Activated T-cell treated with anti-CD3 and anti-CD28 coated beads, Interleukin-2, amount 50 U/mL, for 1 hour (primary cell): Measurements from ENCODE around the gene CADPS2.
"Not testable (repeated sequence)": the region's sequence is repeated elsewhere in the genome, so short reads cannot be mapped to it uniquely, and the experiment has no call there.

Experiments
- DNase-seq: peaks from one replicate; pipeline ENCODE4 v3.0.0-alpha.2; 2020

Gene CADPS2

GRCh38 chr7:122304996-122305421 lies 581.3 kb downstream of the CADPS2 start:
- DNase-seq: no peak

DNA sequence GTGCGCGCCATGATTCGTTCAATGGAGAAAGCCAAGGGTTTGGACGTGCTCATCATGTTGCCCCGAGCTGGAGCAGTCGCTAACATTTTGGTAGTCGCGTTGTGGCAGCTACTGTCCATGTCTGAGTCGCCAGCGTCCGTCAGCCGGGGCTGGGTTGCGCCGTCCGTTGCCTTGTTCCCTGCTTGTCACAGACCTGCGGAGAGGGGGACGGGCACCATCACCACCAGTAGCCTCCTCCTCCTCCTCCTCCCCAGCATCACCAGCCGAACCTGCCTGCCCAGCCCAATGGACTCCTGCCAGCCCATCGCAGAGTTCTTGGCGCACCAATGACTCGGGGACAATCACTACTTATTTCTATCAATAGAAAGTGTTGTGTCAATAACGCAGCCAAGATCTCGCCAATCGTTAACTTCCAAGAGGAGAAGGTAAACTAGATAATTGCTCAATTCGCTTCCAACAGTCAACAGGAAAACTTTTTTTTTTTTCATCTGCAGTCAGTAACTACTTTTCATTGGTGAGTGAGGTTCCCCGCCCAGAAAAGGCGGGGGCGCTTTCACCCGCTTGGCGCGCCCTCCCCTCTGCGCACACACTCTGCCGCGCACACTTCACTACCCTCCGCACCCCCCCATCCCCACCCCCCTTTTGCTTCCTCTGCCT lies 581.8 kb downstream of the CADPS2 start, which contains the start of gene FEZF1:
Gene FEZF1 (minus strand): TSS at position 432 of the 657 bp plus-strand sequence. CDS start 313 bp downstream, at position 119.
- DNase-seq: no peak

- no peak for DNase-seq
These were observed 582.5 kb downstream of the CADPS2 start for GRCh38 chr7:122303531-122304318.

DNA sequence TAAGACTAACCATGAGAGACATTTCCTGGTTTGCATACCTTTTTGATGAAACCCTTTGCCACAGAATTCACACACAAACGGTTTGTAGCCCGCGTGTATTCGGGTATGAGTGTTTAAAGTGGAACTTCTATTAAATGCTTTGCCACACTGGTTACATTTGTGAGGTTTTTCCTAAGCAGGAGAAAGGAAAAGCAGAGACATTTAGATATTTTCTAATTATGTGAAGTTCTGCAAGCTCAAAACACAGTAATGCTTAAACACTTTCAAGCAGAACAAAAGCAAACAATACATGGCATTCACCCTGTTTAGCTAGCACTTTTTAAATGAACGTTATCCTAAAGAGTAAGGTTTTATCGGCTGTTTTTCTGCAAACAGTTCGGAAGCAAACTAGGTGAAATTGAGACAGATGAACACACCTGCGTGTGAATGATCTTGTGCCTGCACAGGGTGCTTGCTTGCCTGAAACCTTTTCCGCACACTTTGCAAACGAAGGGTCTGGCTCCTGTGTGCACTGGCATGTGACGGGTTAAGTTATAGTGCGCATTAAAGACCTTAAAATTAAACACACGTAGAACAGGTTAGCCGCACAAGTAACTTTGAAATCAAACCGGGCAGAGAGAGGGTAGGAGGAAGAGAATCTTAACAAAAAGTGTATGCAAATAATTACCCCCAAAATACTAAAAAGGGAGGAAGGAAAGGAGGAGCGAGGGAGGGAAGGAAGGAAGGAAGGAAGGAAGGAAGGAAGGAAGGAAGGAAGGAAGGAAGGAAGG lies 583.3 kb downstream of the CADPS2 start:
- DNase-seq: no peak

DNA sequence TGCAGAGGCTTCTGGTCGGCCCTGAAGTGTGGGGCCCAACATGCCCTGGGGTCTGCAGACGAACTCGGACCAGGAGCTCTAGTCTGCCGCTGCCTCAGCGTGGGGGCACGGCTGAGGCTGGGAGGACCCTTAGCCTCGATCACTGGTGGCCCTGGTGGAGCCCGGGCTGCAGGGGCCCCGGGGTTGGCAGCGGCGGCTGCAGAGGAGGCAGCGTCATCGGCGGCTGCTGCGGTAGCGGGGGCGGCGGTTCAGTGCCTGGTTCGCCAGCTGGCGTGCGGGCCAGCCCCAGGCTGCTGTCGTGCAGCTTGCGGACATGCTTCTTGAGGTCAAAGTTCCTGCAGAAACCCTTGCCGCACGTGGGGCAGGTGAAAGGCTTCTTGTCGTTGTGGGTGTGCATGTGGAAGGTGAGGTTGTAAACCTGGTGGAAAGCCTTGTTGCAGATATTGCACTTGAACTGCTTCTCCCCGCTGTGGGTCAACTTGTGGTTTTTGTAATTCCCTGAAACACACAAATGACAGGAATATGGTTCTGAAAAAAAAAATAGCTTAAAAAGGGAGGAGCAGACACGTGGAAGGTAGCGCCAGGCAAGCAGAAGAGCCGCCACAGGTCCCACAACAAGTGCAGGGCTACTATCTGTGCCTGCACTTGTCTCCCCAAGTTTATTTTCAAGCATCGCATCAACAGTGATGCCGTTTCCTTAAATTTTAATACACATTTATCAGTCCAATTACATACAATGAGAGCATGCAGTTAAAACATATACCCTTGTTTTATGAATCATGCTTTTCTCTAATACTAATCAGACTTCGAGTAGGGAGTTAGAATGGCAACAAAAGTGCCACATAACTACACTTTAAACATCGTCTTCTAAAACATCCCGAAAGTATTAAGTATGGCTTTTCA lies 584.2 kb downstream of the CADPS2 start:
- DNase-seq: no peak

DNA sequence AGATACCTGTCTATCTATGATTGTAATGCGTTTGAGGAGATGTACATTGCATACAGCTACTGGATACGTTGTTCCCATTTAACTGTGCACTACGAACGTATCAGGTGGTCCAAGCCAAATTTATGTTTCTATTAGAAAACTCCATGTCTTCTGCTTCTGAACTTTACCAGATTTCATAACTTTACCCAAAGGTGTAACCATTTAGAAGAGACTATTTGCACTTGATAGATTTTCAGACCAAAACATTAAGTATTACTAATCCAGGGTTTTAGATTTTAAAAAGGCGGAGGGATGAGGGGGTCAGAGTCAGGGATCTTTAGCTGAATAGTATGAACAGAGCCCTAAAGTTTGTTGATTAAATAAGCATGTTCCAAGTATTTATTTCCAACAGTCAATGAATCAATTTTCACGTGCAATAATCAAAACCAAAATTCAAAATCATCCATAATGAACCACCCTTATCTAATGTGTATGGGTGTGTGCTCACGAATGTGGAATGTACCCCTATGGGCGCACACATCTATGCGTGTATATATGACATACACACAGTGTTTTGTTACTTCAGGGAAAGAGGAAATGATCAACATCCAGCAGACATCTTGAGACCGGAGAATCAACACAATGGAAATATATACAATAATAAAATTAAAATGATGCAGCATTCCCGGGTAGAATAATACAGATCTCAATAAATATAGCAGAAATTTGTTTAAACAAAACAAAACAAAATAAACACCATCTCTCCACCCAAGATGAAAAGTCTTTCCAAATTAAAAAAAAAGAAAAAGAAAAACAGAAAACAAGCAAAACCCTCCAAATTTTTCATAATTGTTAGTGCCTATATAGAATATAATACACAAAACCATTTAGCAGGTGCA lies 585.1 kb downstream of the CADPS2 start:
- no peak for DNase-seq

GRCh38 chr7:122300211-122300932 lies 585.9 kb downstream of the CADPS2 start:
- no peak for DNase-seq

- DNase-seq: no peak
These were observed 586.5 kb downstream of the CADPS2 start for GRCh38 chr7:122299624-122300210.

DNA sequence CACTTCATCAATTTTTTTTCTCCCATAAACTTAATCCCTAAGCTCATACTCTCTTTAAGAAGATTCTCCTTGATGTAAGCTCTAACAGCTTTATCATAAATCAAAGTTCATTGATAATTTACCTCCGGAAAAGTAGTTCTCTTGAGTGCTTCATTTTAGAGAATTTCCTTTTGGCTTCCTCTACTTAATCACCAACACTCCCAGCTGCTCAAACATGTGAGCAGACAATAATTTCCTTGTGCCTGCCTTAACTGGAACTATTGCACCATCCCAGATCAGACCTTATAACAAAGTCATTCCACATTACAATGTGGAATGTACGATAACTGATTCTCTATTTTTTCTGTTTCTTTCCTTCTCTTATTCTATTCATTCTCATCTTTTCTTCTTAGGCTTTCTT lies 587.6 kb downstream of the CADPS2 start:
- no peak for DNase-seq

DNA sequence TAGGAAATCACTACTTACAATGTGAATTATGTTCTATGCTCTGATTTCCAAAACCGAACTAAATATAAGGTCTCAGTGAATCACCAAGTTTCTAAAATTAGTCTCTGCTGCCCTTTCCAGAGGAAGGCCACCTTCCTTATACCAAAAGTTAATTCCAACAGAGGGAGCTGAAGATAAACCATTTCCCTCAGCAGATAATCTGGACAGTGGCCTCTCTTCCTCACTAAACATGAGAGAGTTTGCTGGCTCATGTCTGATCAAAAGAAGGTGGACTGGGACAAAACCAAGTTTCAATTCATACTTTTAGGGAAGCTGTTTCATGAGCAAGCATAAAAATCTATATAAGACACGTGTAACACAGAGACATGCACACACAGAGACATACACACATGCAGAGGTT lies 588.1 kb downstream of the CADPS2 start:
- no peak for DNase-seq

- DNase-seq: no peak
These were observed 595.1 kb downstream of the CADPS2 start for GRCh38 chr7:122291189-122291588.

DNA sequence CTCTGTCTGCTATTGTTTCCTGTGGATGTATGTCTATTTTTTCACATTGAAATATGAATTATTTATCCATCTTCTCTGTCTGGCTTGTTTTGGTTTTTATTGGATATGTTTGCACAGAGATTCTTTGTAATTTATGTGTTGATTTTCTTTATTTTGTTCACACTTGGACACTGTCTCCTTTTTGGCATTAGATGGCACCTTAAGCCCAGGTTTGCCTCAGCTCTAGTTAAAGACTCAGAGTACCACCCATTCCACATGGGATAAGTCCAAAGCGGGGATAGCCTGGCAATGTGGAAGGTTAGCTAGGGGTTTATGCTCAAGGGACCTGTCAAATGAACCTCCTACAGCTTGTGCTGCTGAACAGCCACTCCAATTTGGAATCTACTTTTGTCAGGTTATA lies 595.8 kb downstream of the CADPS2 start:
- no peak for DNase-seq

GRCh38 chr7:122289426-122289825 lies 596.8 kb downstream of the CADPS2 start:
- no peak for DNase-seq

GRCh38 chr7:122284608-122285007 lies 601.7 kb downstream of the CADPS2 start:
- DNase-seq: not testable (repeated sequence)

- DNase-seq: no peak
These were observed 613.1 kb downstream of the CADPS2 start for GRCh38 chr7:122273117-122273516.

- no peak for DNase-seq
These were observed 617.0 kb downstream of the CADPS2 start for GRCh38 chr7:122269241-122269640.
